ENCODE results near the gene CACNA2D3.

The CACNA2D3 gene

GRCh38 chr3:54888162-54888561 is 765.8 kb downstream of the CACNA2D3 start:
- Histone ChIP-seq H3K4me1 (ENCODE audit: control insufficient read depth, insufficient read depth, low read length, unreplicated experiment) (peaks cover 12% of the 10 kb centered on the region), H3K27me3 (ENCODE audit: insufficient read depth, low read length) (no peaks in the 10 kb centered on the region), H2AFZ (ENCODE audit: low read length, unreplicated experiment) (no peak overlapping the region), H3K36me3 (ENCODE audit: insufficient read depth, low read length) (no peaks in the 10 kb centered on the region), H3K27ac (ENCODE audit: low read depth, low read length) (no peak overlapping the region), H3K79me2 (ENCODE audit: control insufficient read depth, insufficient read depth, low read length, unreplicated experiment) (no peaks in the 10 kb centered on the region), H3K4me3 (ENCODE audit: low read depth, low read length) (no peak overlapping the region)

DNA sequence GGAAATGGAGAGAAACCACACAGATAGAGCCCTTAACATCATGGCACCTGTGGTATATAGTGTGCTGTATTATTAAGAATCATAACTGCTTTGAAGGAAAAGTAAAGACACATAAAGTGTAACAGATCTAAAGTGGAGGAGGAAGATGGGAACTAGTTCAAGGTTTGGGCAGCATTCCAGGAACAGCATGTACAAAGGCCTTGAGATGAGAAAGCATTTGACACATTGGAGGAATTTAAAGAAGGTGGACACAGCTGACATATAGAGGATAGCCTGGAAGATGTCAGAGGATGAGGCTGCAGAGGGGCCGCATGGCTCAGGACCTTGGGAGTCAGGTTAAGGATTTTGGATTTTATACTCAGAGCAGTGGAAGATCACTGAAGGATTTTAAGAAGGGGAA is 766.5 kb downstream of the CACNA2D3 start:
- Histone ChIP-seq H3K79me2 (ENCODE audit: control insufficient read depth, insufficient read depth, low read length, unreplicated experiment) (no peaks in the 10 kb centered on the region), H3K27me3 (ENCODE audit: insufficient read depth, low read length) (no peaks in the 10 kb centered on the region), H3K4me3 (ENCODE audit: low read depth, low read length) (no peak overlapping the region), H3K36me3 (ENCODE audit: insufficient read depth, low read length) (no peaks in the 10 kb centered on the region), H3K27ac (ENCODE audit: low read depth, low read length) (no peak overlapping the region), H3K4me1 (ENCODE audit: control insufficient read depth, insufficient read depth, low read length, unreplicated experiment) (peaks cover 12% of the 10 kb centered on the region), H2AFZ (ENCODE audit: low read length, unreplicated experiment) (no peak overlapping the region)

DNA sequence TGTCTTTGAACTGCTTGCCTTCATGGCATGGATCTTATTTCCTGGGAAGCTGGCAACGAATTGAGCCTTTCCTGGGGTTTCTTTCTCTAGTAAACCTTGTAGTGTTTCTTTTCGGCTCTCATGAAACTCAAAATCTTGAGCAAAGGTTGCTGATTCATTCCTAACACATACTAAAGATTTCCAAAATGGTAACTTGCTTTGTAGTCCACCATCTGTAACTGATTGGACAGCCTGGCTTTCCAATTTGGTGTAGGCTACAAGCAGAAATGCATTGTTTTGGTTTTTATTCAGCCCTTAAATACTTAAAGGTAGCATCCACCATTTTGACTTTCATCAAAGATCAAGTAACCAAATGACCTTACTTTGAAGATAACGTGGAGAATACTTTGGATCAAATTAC is 767.4 kb downstream of the CACNA2D3 start:
- no peaks in the 10 kb centered on the region for H3K79me2 ChIP-seq (ENCODE audit: control insufficient read depth, insufficient read depth, low read length, unreplicated experiment)
- no peaks in the 10 kb centered on the region for H3K27me3 ChIP-seq (ENCODE audit: insufficient read depth, low read length)
- no peaks in the 10 kb centered on the region for H3K36me3 ChIP-seq (ENCODE audit: insufficient read depth, low read length)
- no peak overlapping the region for H3K4me3 ChIP-seq (ENCODE audit: low read depth, low read length)
- no peak overlapping the region for H2AFZ ChIP-seq (ENCODE audit: low read length, unreplicated experiment)
- H3K27ac ChIP-seq (ENCODE audit: low read depth, low read length), result no peak overlapping the region
- H3K4me1 ChIP-seq (ENCODE audit: control insufficient read depth, insufficient read depth, low read length, unreplicated experiment), result peaks cover 12% of the 10 kb centered on the region

DNA sequence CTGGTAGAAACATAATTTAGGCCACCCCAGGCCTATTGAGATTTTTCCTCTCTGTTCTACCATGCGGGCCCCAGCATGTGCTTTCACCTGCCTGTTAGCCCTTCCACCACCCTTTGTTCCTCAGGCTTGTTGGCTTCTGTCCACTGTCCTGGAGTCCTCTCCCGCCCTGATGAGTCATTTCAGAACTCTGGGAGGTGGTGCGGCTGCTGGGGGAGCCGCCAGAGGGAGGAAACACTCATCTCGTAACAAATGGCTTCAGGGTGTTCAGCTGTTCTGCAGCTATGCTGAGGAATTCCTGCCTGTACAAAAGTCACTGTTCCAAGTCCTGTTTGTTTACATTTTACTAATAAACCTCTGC is 769.2 kb downstream of the CACNA2D3 start:
- H3K4me1 ChIP-seq (ENCODE audit: control insufficient read depth, insufficient read depth, low read length, unreplicated experiment), result peaks cover 12% of the 10 kb centered on the region
- H3K27ac ChIP-seq (ENCODE audit: low read depth, low read length), result no peak overlapping the region
- no peak overlapping the region for H2AFZ ChIP-seq (ENCODE audit: low read length, unreplicated experiment)
- H3K27me3 ChIP-seq (ENCODE audit: insufficient read depth, low read length), result no peaks in the 10 kb centered on the region
- H3K79me2 ChIP-seq (ENCODE audit: control insufficient read depth, insufficient read depth, low read length, unreplicated experiment), result no peaks in the 10 kb centered on the region
- H3K36me3 ChIP-seq (ENCODE audit: insufficient read depth, low read length), result no peaks in the 10 kb centered on the region
- no peak overlapping the region for H3K4me3 ChIP-seq (ENCODE audit: low read depth, low read length)

GRCh38 chr3:54892168-54892567 is 769.8 kb downstream of the CACNA2D3 start:
- no peaks in the 10 kb centered on the region for H3K36me3 ChIP-seq (ENCODE audit: insufficient read depth, low read length)
- H3K27me3 ChIP-seq (ENCODE audit: insufficient read depth, low read length), result no peaks in the 10 kb centered on the region
- H3K4me1 ChIP-seq (ENCODE audit: control insufficient read depth, insufficient read depth, low read length, unreplicated experiment), result peaks cover 12% of the 10 kb centered on the region
- no peak overlapping the region for H3K27ac ChIP-seq (ENCODE audit: low read depth, low read length)
- H2AFZ ChIP-seq (ENCODE audit: low read length, unreplicated experiment), result no peak overlapping the region
- no peak overlapping the region for H3K4me3 ChIP-seq (ENCODE audit: low read depth, low read length)
- H3K79me2 ChIP-seq (ENCODE audit: control insufficient read depth, insufficient read depth, low read length, unreplicated experiment), result no peaks in the 10 kb centered on the region

GRCh38 chr3:54895613-54896012 is 773.3 kb downstream of the CACNA2D3 start:
- peaks cover 12% of the 10 kb centered on the region for H3K4me1 ChIP-seq (ENCODE audit: control insufficient read depth, insufficient read depth, low read length, unreplicated experiment)
- no peak overlapping the region for H2AFZ ChIP-seq (ENCODE audit: low read length, unreplicated experiment)
- H3K27ac ChIP-seq (ENCODE audit: low read depth, low read length), result no peak overlapping the region
- H3K79me2 ChIP-seq (ENCODE audit: control insufficient read depth, insufficient read depth, low read length, unreplicated experiment), result no peaks in the 10 kb centered on the region
- no peak overlapping the region for H3K4me3 ChIP-seq (ENCODE audit: low read depth, low read length)
- no peaks in the 10 kb centered on the region for H3K27me3 ChIP-seq (ENCODE audit: insufficient read depth, low read length)
- H3K36me3 ChIP-seq (ENCODE audit: insufficient read depth, low read length), result no peaks in the 10 kb centered on the region

GRCh38 chr3:54897028-54897711 is 774.8 kb downstream of the CACNA2D3 start:
- H3K4me3 ChIP-seq (ENCODE audit: low read depth, low read length), result no peak overlapping the region
- H3K36me3 ChIP-seq (ENCODE audit: insufficient read depth, low read length), result no peaks in the 10 kb centered on the region
- no peaks in the 10 kb centered on the region for H3K4me1 ChIP-seq (ENCODE audit: control insufficient read depth, insufficient read depth, low read length, unreplicated experiment)
- H3K27me3 ChIP-seq (ENCODE audit: insufficient read depth, low read length), result no peaks in the 10 kb centered on the region
- no peaks in the 10 kb centered on the region for H3K79me2 ChIP-seq (ENCODE audit: control insufficient read depth, insufficient read depth, low read length, unreplicated experiment)
- no peak overlapping the region for H3K27ac ChIP-seq (ENCODE audit: low read depth, low read length)
- no peak overlapping the region for H2AFZ ChIP-seq (ENCODE audit: low read length, unreplicated experiment)

DNA sequence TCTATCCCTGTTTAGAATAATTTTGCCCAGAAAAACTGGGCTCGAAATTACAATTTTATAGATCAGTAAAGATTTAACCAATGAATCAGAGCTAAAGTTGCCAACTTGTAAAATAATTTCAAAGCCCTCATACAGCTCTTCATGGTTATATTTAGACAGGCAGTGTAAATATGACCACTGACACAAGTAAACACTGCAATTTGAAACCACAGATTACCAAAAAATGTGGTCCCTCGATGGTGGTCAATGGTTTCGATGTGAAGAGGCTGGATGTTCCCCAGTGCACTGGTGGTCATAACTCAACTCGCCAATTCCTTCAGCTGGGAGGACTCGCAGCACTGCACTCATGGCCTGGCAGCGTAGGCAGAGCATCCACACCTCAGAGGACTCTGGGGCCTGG is 776.9 kb downstream of the CACNA2D3 start:
- no peak overlapping the region for H3K4me3 ChIP-seq (ENCODE audit: low read depth, low read length)
- no peaks in the 10 kb centered on the region for H3K79me2 ChIP-seq (ENCODE audit: control insufficient read depth, insufficient read depth, low read length, unreplicated experiment)
- H3K36me3 ChIP-seq (ENCODE audit: insufficient read depth, low read length), result no peaks in the 10 kb centered on the region
- H3K27me3 ChIP-seq (ENCODE audit: insufficient read depth, low read length), result no peaks in the 10 kb centered on the region
- H3K4me1 ChIP-seq (ENCODE audit: control insufficient read depth, insufficient read depth, low read length, unreplicated experiment), result no peaks in the 10 kb centered on the region
- no peak overlapping the region for H3K27ac ChIP-seq (ENCODE audit: low read depth, low read length)
- H2AFZ ChIP-seq (ENCODE audit: low read length, unreplicated experiment), result no peak overlapping the region

GRCh38 chr3:54900838-54901591 is 778.7 kb downstream of the CACNA2D3 start:
- no peak overlapping the region for H2AFZ ChIP-seq (ENCODE audit: low read length, unreplicated experiment)
- no peak overlapping the region for H3K4me3 ChIP-seq (ENCODE audit: low read depth, low read length)
- H3K79me2 ChIP-seq (ENCODE audit: control insufficient read depth, insufficient read depth, low read length, unreplicated experiment), result no peaks in the 10 kb centered on the region
- H3K4me1 ChIP-seq (ENCODE audit: control insufficient read depth, insufficient read depth, low read length, unreplicated experiment), result no peaks in the 10 kb centered on the region
- no peak overlapping the region for H3K27ac ChIP-seq (ENCODE audit: low read depth, low read length)
- no peaks in the 10 kb centered on the region for H3K36me3 ChIP-seq (ENCODE audit: insufficient read depth, low read length)
- no peaks in the 10 kb centered on the region for H3K27me3 ChIP-seq (ENCODE audit: insufficient read depth, low read length)

- no peaks in the 10 kb centered on the region for H3K4me1 ChIP-seq (ENCODE audit: control insufficient read depth, insufficient read depth, low read length, unreplicated experiment)
- H3K79me2 ChIP-seq (ENCODE audit: control insufficient read depth, insufficient read depth, low read length, unreplicated experiment), result no peaks in the 10 kb centered on the region
- H3K36me3 ChIP-seq (ENCODE audit: insufficient read depth, low read length), result no peaks in the 10 kb centered on the region
- H3K27me3 ChIP-seq (ENCODE audit: insufficient read depth, low read length), result no peaks in the 10 kb centered on the region
- no peak overlapping the region for H2AFZ ChIP-seq (ENCODE audit: low read length, unreplicated experiment)
- no peak overlapping the region for H3K27ac ChIP-seq (ENCODE audit: low read depth, low read length)
- H3K4me3 ChIP-seq (ENCODE audit: low read depth, low read length), result no peak overlapping the region
Measured at GRCh38 chr3:54901906-54902685, 779.7 kb downstream of the CACNA2D3 start.

Measured in ACC112 (cell line).